CD4-positive, alpha-beta T cell treated with Interleukin-10 for 1 hour (primary cell): ENCODE results near the gene PDGFD.

Source experiments
- DNase-seq: peaks from one replicate; pipeline ENCODE4 v3.0.0-alpha.2; 2020

The PDGFD gene

GRCh38 chr11:103946793-103947545, 217.0 kb downstream of the PDGFD start:
- no peak for DNase-seq

DNA sequence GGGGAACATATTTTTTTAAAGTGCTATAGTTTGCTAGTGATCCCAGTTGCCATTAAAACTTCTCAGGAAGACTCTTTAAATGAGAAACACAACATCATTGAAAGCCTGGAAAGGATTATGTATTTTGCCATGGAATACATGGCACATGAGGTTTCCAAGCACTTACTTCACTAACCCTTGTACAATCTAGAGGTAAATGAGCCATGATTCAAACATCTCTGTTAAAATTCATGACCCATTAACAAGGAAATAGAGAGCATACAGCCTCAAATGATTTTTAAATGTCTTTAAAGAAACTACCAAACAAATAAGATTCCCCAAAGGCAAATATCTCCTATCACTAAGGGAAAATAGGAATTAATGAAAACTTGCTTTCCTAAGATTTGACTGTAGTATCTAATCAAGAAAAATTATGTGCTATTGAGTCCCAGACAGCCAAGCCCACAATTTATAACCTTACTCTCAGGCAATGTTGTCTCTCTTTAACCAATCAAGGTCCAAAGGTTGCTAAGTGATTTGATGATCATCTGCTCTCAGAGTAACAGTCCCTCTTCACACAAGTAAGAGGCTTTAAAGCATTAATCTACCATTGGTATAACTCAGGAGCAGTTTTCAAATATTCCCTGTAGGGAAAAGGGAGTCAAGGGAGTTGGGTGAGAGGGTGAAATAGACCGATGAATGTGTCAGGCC, 219.6 kb downstream of the PDGFD start:
- DNase-seq, result no peak

DNA sequence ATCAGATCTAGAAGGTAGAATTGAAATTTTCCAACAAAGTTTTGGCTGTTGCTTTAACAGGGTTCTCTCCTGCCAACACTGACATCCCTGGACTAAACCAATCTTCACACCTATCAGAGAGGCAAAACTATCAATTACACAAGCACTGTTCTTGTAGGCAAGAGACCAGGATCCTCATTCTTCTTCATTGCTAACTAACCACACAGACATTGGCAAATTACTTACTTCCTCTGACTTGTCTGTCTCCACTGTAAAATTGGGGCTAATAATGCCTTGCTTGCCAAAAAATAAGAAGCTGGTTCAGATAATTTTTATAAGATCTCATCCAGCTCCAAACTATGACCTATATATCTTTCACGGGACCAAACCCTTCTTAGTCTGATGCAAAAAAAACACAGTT, 221.3 kb downstream of the PDGFD start:
- no peak for DNase-seq

- DNase-seq, result no peak
Observed at GRCh38 chr11:103940551-103940950, 223.4 kb downstream of the PDGFD start.

- DNase-seq, result no peak
Observed at GRCh38 chr11:103939694-103940093, 224.3 kb downstream of the PDGFD start.

GRCh38 chr11:103936059-103936458, 227.9 kb downstream of the PDGFD start:
- no peak for DNase-seq

- DNase-seq, result no peak
Observed at GRCh38 chr11:103935219-103935618, 228.7 kb downstream of the PDGFD start.

GRCh38 chr11:103929170-103929903, 234.6 kb downstream of the PDGFD start:
- no peak for DNase-seq

GRCh38 chr11:103928802-103929161, 235.2 kb downstream of the PDGFD start:
- DNase-seq, result no peak

DNA sequence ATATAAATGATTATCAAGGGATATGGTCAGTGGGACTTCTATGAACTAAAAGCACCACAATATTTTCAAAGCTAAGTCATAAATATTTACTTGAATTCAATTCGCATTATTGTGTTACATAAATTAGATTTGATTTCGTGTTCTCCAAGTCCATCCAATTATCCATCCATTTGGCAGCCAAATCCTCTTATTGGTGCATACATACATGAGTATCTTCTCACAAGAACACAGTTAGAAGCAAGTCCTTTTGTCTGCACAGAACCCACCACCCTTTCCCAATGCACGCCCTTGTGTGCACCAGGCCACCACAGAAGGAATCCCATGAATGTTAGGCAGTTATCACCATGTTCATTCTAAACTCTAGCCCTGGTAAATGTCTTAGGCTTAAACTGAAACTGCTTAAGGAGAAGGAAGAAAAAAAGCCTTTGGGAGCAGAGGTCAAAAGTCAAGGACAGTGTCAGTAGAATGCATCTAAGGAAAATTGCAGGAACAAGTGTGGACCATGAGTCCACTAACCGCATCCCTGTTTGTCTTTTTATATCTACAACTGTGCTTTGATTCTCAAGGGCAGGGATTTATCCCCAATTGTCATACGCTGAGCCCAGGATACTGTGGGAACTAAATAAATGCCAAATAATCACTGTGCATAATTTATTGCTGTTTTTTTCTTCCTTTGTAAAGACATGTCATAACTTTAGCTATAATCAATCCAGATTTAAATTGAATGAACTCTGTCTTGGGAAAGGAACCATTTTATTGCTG, 235.7 kb downstream of the PDGFD start:
- no peak for DNase-seq

DNA sequence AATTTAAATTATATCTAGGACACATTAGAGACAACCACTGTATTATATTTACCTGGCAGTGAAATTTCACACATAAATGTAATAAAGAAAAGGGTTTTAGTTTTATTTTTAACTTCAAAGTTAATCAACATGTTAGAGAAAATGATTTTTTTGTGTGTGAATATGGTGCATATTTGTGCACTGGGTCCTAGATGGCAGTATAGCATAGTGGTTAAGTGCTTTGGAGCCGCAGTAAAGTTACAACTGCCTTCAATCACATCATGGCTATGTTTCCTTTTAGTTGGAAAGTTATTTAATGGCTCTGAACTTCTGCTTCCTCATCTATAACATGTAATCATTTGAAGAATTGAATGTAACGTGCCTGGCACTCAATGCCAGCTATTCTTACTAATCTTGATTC, 236.4 kb downstream of the PDGFD start:
- DNase-seq, result peak; percentile 2

DNA sequence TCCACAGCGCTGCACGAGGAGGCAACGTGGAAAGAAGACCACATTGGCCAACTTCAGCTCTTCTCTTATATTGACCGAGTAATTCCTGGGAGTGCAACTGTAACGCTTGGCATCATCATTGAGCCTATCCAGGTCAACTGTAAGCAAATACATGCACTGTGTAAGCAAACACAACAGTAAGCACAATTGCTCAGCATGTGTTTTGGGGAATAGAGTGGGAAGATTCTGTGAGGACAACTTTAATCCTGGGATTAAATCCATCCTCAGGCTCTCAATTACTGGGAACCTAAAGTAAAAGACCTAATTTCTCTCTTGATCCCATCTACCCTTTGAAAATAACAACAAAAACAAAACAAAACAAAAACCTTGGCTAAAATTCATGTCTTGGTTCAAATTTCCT, 237.0 kb downstream of the PDGFD start:
- DNase-seq, result no peak

DNA sequence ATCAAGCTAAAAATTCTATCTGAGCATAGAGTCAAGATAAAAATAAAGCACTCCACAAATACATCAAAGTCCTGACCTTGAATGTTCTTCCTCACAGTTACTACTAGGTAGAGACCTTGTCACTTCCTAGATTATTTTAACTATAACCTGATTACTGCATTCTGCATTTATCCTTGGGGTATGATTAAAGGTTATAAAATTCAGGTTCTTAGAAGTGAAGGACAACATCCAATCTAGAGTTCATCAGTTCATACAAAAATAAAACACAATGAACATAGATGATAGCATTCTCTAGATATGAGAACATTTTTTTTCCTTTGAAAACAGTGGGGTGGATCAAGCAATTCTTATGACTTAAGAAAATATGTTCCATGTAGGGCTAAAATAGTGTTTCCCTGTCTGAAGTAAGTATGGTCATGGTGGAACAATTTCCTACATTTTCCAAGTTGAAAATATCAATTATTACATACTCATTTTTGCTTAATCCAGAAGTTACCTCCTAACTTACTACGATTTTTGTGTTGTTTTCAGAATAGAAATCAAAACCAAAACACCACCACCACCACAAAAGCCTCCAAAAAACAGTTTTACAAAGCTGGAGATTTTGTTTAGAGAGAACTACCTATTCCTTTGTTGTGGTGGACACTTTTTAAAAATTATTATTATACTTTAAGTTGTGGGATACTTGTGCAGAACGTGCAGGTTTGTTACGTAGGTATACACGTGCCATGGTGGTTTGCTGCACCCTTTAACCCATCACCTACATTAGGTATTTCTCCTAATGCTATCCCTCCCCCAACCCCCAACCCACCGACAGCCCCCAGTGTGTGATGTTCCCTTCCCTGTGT, 239.6 kb downstream of the PDGFD start:
- DNase-seq, result no peak

DNA sequence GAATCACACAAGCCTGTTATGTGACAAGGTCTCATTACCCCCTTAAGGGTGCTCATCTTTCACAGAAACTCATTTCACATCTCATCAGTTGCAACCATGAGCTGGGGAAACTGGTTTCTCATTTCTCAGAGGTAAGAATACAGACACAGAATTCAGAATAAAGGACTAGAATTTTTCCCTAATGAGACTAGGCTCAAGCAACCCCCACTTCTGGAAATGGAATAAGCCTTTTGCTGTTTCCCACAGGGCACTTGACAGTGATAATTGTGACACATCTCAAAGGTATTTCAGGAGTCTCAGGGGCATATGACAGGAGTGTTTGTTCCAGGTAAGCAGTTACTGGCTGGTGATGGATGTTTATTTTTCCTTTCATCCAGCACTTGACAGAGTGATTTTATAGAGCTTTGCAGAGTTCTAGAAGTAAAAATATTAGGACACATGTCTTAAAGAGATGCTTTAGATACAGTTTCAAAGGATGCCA, 240.5 kb downstream of the PDGFD start:
- no peak for DNase-seq

GRCh38 chr11:103920933-103921332, 243.0 kb downstream of the PDGFD start:
- no peak for DNase-seq

GRCh38 chr11:103920449-103920848, 243.5 kb downstream of the PDGFD start:
- no peak for DNase-seq

- no peak for DNase-seq
Observed at GRCh38 chr11:103910721-103911120, 253.2 kb downstream of the PDGFD start.

DNA sequence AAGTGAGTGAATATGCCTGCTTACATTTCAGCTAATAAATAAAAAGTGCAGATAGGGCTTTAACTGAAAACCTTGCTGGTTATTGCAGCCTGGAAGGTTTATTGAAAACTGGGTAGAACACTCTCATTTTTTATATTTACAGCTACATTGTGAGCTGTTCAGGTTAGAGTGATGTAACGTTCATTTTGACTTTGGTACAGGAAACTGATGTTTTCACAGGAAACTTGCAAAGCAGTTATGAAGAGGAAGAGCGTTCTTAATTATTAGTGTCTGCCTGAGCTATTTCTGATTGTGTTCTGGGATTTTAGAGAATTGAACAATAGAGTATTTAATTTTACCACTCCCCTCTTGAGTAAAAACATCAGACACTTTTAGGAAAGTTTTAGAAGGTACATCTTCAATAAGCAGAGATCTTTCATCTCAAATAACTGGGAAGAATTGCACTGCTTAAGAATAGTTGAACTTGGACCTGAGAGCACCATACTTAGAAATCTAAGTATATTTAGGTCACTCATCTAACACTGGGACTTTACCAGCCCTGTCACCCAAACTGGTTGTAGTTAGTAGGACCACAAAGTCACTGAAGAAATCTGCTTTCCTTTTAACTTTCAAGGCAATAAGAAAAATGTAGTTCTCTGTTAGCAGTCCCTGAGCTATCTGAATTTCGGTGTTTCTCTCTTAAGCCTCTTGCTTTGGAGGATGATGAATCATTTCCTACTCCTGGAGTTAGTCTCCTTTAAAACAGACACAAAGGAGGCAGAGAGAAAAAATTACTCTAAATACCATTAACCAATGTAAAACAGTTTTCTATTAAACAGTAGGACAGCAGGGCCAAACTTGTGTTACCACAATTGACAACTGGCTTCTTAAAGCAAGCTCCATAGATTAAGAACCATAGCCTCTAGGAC, 256.1 kb downstream of the PDGFD start:
- no peak for DNase-seq

DNA sequence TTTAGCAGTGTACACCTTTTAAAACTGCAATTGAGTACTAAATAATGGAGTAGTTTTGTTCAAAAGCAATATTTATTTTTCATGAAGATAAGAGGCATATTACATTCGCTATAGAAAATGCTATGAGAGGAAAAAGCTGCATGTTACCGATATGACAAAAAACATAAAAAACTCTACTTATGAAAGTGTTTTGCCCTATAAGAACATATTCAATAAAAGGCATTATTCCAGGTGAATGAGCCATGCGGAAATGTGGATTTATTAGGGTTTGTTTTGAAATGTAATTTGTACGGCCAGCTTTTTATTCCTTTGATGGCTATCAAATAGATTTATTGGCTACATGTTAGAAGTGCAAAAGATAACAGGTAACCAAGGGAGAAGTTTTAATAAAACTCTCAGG, 256.8 kb downstream of the PDGFD start:
- no peak for DNase-seq

GRCh38 chr11:103906291-103906867, 257.6 kb downstream of the PDGFD start:
- DNase-seq, result no peak

DNA sequence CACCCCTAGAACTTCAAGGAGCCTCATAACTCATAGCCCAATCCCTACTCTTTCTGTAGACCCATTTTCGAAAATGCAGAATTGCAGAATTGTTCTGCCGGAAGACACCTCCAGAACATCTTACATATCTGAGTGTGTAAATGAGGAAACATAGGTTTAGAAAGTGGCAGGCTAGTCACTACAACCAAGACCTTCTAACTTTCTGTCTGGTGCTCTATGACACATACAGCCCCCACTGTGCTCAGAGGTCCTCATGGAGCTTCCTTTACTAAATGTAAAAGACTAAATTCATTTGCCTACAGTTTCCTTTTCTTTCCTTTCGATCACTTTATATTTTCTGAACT, 259.7 kb downstream of the PDGFD start:
- no peak for DNase-seq
